CD4-positive, alpha-beta T cell (primary cell): ENCODE measurements around the gene MICAL3. TPM values are rescaled to one million over a fixed set of nuclear protein-coding genes. Genes with fewer than 3 reads are reported as not detected.

ENCODE experiments used
- ATAC-seq: fragments of 200-7000 bp; cut with Tn5 transposase; one replicate; pipeline ENCODE4 v1.10.0; 2022; ENCODE audit warnings: mild to moderate bottlenecking; ENCODE audit not compliant: poor library complexity
- CTCF ChIA-PET: fragments of 350-600 bp; sonication (Branson Sonifier 250); formaldehyde crosslinking; loops from one replicate; lab custom pipeline; 2021; ENCODE audit warnings: antibody characterized with exemption, inconsistent platforms; lab: Charles Lee
- POLR2A ChIA-PET: fragments of 350-600 bp; sonication (Branson Sonifier 250); formaldehyde crosslinking; loops from one replicate; lab custom pipeline; 2021; ENCODE audit warnings: antibody characterized with exemption, inconsistent platforms; lab: Charles Lee
- DNase-seq, 14 experiments: peaks; one replicate each; pipeline ENCODE4 v3.0.0-alpha.2; 2013 to 2020; ENCODE audit warnings: mixed read lengths in 2 of 14
- H3K27ac ChIP-seq, 2 donors: one replicate each; pipeline versions ENCODE4 v1.5.1 to v1.7.0; 2013; ENCODE audit warnings: low read length in 2 of 2, low read depth in 1 of 2, mild to moderate bottlenecking in 1 of 2
- H3K27me3 ChIP-seq, 2 experiments: 1 replicate in 1 of 2; 2 replicates in 1 of 2; pipeline versions ENCODE4 v1.6.1 to v1.7.0; 2013; ENCODE audit warnings: low read length in 2 of 2, control low read depth in 1 of 2, mild to moderate bottlenecking in 1 of 2, moderate library complexity in 1 of 2; ENCODE audit not compliant: insufficient read depth in 2 of 2, control insufficient read depth in 1 of 2
- H3K36me3 ChIP-seq: one replicate; pipeline ENCODE4 v1.6.1; 2013; ENCODE audit warnings: low read length, control low read depth; ENCODE audit not compliant: insufficient read depth
- H3K4me1 ChIP-seq: one replicate; pipeline ENCODE4 v1.6.1; 2013; ENCODE audit warnings: low read length, control low read depth; ENCODE audit not compliant: insufficient read depth
- H3K4me3 ChIP-seq: one replicate; pipeline ENCODE4 v1.5.1; 2013; ENCODE audit warnings: mild to moderate bottlenecking, low read length, moderate library complexity
- H3K9me3 ChIP-seq, 2 experiments: 1 replicate in 1 of 2; 2 replicates in 1 of 2; pipeline versions ENCODE4 v1.6.1 to v1.7.0; 2013; ENCODE audit warnings: low read length in 2 of 2, mild to moderate bottlenecking in 2 of 2, control low read depth in 1 of 2, moderate library complexity in 1 of 2; ENCODE audit not compliant: control insufficient read depth in 1 of 2, insufficient read depth in 1 of 2
- H3K27ac Mint-ChIP-seq: one replicate; pipeline ENCODE4 v1.8.0; 2020; ENCODE audit warnings: mixed read lengths
- H3K27me3 Mint-ChIP-seq: one replicate; pipeline ENCODE4 v1.8.0; 2021; ENCODE audit warnings: mixed read lengths
- H3K36me3 Mint-ChIP-seq: one replicate; pipeline ENCODE4 v1.8.0; 2021; ENCODE audit warnings: low read depth, mixed read lengths
- H3K4me1 Mint-ChIP-seq: one replicate; pipeline ENCODE4 v1.8.0; 2021; ENCODE audit warnings: low read depth, mixed read lengths
- H3K4me3 Mint-ChIP-seq: one replicate; pipeline ENCODE4 v1.8.0; 2020; ENCODE audit warnings: mild to moderate bottlenecking, mixed read lengths
- H3K9me3 Mint-ChIP-seq: one replicate; pipeline ENCODE4 v1.8.0; 2020; ENCODE audit warnings: mixed read lengths
- intact Hi-C, 2 experiments: fragments of 100-400 bp; cut with DNase I in 1 of 2; cut with micrococcal nuclease in 1 of 2; formaldehyde crosslinking; loops; one replicate each; pipeline versions ENCODE4 v1.15.1 to v1.9.0; 2023 to 2025; cut with DNase I, micrococcal nuclease
- total RNA-seq, 174 experiments: library from RNA in 2 of 174; stranded (reverse) in 2 of 174; gene quantifications; one replicate each; pipeline ENCODE4 v1.2.3 and lab custom pipeline; 2021 to 2026
- TF ChIP-seq, protein P1 (sequence below): fragments of 200-600 bp; IDR thresholded peaks from one replicate; pipeline ENCODE4 v1.8.0; 2022; ENCODE audit warnings: antibody characterized with exemption, mild to moderate bottlenecking

The MICAL3 gene
- total RNA-seq, 2 experiments from 2014 or later: 9.4 to 9.9 TPM

DNA sequence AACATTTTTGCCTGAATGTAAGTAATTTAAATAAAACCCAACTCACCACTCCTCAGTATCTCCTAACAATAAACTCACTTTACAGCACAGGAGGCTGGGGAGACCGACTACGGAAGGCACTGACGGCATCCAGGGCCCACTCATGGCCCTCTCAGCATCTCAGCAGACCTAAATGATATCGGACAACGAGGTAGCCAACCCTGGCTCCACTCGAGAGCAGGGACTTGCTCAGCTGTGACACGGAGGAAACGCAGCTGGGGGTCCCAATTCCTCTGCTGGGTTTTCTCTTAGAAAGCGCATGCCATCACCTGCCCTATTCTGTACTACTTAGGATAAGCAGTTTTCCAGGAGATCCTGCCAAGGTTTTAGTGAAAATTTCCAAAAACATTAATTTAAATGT, 141.0 kb downstream of the MICAL3 start:
- no peaks in the 10 kb centered on the region for H3K9me3 Mint-ChIP-seq
- TF ChIP-seq, protein P1, sequence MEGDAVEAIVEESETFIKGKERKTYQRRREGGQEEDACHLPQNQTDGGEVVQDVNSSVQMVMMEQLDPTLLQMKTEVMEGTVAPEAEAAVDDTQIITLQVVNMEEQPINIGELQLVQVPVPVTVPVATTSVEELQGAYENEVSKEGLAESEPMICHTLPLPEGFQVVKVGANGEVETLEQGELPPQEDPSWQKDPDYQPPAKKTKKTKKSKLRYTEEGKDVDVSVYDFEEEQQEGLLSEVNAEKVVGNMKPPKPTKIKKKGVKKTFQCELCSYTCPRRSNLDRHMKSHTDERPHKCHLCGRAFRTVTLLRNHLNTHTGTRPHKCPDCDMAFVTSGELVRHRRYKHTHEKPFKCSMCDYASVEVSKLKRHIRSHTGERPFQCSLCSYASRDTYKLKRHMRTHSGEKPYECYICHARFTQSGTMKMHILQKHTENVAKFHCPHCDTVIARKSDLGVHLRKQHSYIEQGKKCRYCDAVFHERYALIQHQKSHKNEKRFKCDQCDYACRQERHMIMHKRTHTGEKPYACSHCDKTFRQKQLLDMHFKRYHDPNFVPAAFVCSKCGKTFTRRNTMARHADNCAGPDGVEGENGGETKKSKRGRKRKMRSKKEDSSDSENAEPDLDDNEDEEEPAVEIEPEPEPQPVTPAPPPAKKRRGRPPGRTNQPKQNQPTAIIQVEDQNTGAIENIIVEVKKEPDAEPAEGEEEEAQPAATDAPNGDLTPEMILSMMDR: no peak
- DNase-seq (no peak), ATAC-seq (no peak)
- no peaks in the 10 kb centered on the region for H3K4me1 ChIP-seq
- no peak overlapping the region for H3K4me3 Mint-ChIP-seq
- no peaks in the 10 kb centered on the region for H3K9me3 ChIP-seq
- peaks cover 42% of the 10 kb centered on the region for H3K36me3 ChIP-seq
- H3K27ac ChIP-seq: no peak overlapping the region
- POLR2A ChIA-PET: no interaction called here
- H3K36me3 Mint-ChIP-seq: peaks cover 39% of the 10 kb centered on the region
- H3K27me3 ChIP-seq: no peaks in the 10 kb centered on the region
- CTCF ChIA-PET: no interaction called here
- no peak overlapping the region for H3K4me3 ChIP-seq
- H3K4me1 Mint-ChIP-seq: no peaks in the 10 kb centered on the region
- no peak overlapping the region for H3K27ac Mint-ChIP-seq
- no peaks in the 10 kb centered on the region for H3K27me3 Mint-ChIP-seq
- intact Hi-C loops: no loop called here

DNA sequence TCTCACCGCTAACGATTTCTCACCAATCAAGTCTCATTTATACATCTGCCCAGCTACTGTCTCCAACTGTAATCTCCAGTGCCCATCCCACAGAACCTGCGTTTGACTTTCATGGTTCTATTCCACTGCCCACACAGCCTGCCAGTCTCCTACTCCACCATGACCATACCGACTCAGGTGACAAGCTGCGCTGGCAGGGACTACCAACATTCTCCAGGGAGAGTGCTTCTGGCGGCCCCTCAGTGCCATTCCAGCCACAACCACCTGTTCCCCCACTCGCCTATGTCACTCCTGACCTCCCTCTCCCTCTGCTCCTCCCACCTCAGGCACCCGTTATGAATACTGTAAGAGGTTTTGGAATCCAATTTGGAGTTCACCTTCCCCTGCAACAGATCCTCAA, 141.6 kb downstream of the MICAL3 start:
- Histone ChIP-seq H3K27ac (no peak overlapping the region), H3K4me3 (no peak overlapping the region), H3K9me3 (no peaks in the 10 kb centered on the region), H3K36me3 (peaks cover 39% of the 10 kb centered on the region), H3K4me1 (no peaks in the 10 kb centered on the region), H3K27me3 (no peaks in the 10 kb centered on the region)
- intact Hi-C loops: no loop called here
- Mint-ChIP-seq H3K27me3 (no peaks in the 10 kb centered on the region), H3K4me3 (no peak overlapping the region), H3K27ac (no peak overlapping the region), H3K9me3 (no peaks in the 10 kb centered on the region), H3K4me1 (no peaks in the 10 kb centered on the region), H3K36me3 (peaks cover 34% of the 10 kb centered on the region)
- DNase-seq (no peak), ATAC-seq (no peak)
- TF ChIP-seq, protein P1: no peak
- ChIA-PET POLR2A (no interaction called here), CTCF (no interaction called here)

DNA sequence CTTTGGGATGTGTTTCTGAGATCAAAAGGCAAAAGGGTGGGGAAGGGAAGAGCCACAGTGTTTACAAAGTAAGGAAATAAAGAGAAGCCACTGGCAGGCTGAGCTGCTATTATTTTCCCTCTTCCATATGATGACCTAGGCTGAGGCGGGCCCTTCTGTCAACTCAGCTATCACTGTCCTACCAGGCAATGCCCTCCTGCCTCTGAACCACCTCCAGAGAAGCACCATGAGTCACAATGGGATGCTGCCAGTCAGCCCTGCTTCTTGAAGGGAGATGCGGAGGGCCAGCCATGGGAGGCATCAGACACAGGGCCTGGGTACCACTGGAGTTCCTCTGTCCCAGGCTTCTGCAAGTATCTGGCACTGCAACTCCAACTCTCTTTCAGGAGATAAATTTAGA, 142.2 kb downstream of the MICAL3 start:
- H3K36me3 Mint-ChIP-seq: peaks cover 31% of the 10 kb centered on the region

More for the DNA sequence above, 142.2 kb downstream of the MICAL3 start:
- Mint-ChIP-seq H3K27me3 (no peaks in the 10 kb centered on the region), H3K9me3 (no peaks in the 10 kb centered on the region), H3K4me1 (no peaks in the 10 kb centered on the region), H3K4me3 (no peak overlapping the region), H3K27ac (no peak overlapping the region)
- H3K4me3 ChIP-seq: no peak overlapping the region
- no peaks in the 10 kb centered on the region for H3K27me3 ChIP-seq
- H3K4me1 ChIP-seq: no peaks in the 10 kb centered on the region
- no peak overlapping the region for H3K27ac ChIP-seq
- ChIA-PET POLR2A (no interaction called here), CTCF (no interaction called here)
- ATAC-seq: no peak
- intact Hi-C loops: no loop called here
- no peaks in the 10 kb centered on the region for H3K9me3 ChIP-seq
- DNase-seq: no peak
- peaks cover 36% of the 10 kb centered on the region for H3K36me3 ChIP-seq
- TF ChIP-seq, protein P1: no peak
